Sigmoid colon (tissue), 7 donors: ENCODE results near the gene ZMIZ1. TPM values are rescaled to one million over a fixed set of nuclear protein-coding genes. Genes with fewer than 3 reads are reported as not detected.

ENCODE experiments used
- DNase-seq: peaks from one replicate; pipeline ENCODE4 v3.0.0-alpha.2; 2019
- H3K27ac ChIP-seq, 4 donors: fragments of 200-600 bp; sonication (generic); one replicate each; pipeline ENCODE4 v1.5.1; 2016 to 2019; ENCODE audit warnings: mild to moderate bottlenecking in 1 of 4
- H3K27me3 ChIP-seq, 3 donors: fragments of 200-600 bp; sonication (generic); one replicate each; pipeline ENCODE4 v1.5.1; 2019; ENCODE audit warnings: mild to moderate bottlenecking in 1 of 3
- H3K36me3 ChIP-seq, 4 donors: fragments of 200-600 bp; sonication (generic); one replicate each; pipeline ENCODE4 v1.5.1; 2016 to 2019
- H3K4me1 ChIP-seq, 4 donors: fragments of 200-600 bp; sonication (generic); one replicate each; pipeline ENCODE4 v1.5.1; 2017 to 2019
- H3K4me3 ChIP-seq, 4 donors: fragments of 200-600 bp; sonication (generic); one replicate each; pipeline ENCODE4 v1.5.1; 2017 to 2019; ENCODE audit warnings: mild to moderate bottlenecking in 2 of 4, moderate library complexity in 1 of 4
- H3K9me3 ChIP-seq, 4 donors: fragments of 200-600 bp in 3 of 4; sonication (generic) in 3 of 4; one replicate each; pipeline versions ENCODE4 v1.5.1 to v1.6.1; 2013 to 2019
- EP300 ChIP-seq, 4 donors: sonication (generic); formaldehyde crosslinking; IDR thresholded peaks; one replicate each; pipeline ENCODE4 v1.6.1; 2017; ENCODE audit warnings: antibody characterized with exemption in 4 of 4
- POLR2A ChIP-seq, 2 donors: fragments of 450-650 bp; IDR thresholded peaks; one replicate each; pipeline ENCODE4 v1.6.1; 2016; ENCODE audit warnings: antibody characterized with exemption in 2 of 2, mild to moderate bottlenecking in 2 of 2, moderate library complexity in 2 of 2
- POLR2AphosphoS5 ChIP-seq, 4 donors: sonication (generic); formaldehyde crosslinking; IDR thresholded peaks; one replicate each; pipeline ENCODE4 v1.6.1; 2017; ENCODE audit warnings: antibody characterized with exemption in 4 of 4
- WGBS, 2 donors: extraction: QIAGEN DNeasy Blood & Tissue Kit; methylation state at CpG; one replicate each; pipeline ENCODE4 v1.1.7; 2013; 5-methylcytosine and 5-hydroxymethylcytosine counted together
- intact Hi-C: fragments of 100-400 bp; cut with DNase I; formaldehyde crosslinking; loops from one replicate; pipeline ENCODE4 v1.15.1; 2023
- polyA plus RNA-seq, 3 donors: library from polyadenylated mRNA; stranded (reverse); fragments of 200-250 nt; gene quantifications; one replicate each; pipeline ENCODE4 v1.2.3, GENCODE V29; 2013
- total RNA-seq, 4 donors: library from RNA; depleted of rRNA; stranded (reverse); fragments of >200 nt; gene quantifications; one replicate each; pipeline ENCODE4 v1.1.0, GENCODE V29; 2016
- TF ChIP-seq, protein P1 (sequence below), 4 experiments: fragments of 450-650 bp in 3 of 4; fragments of 200-600 bp in 1 of 4; IDR thresholded peaks; one replicate each; pipeline ENCODE4 v1.5.1; 2016 to 2019; ENCODE audit warnings: antibody characterized with exemption in 4 of 4, mild to moderate bottlenecking in 3 of 4, moderate library complexity in 2 of 4
- donor health status: healthy with polysubstance abuse.
- donor health status: Bipolar disorder and iron deficiency.
- donor health status: healthy.

Gene ZMIZ1
- total and polyA plus RNA-seq, 7 donors, result 17.4 to 49.3 (median 31.5) TPM

DNA sequence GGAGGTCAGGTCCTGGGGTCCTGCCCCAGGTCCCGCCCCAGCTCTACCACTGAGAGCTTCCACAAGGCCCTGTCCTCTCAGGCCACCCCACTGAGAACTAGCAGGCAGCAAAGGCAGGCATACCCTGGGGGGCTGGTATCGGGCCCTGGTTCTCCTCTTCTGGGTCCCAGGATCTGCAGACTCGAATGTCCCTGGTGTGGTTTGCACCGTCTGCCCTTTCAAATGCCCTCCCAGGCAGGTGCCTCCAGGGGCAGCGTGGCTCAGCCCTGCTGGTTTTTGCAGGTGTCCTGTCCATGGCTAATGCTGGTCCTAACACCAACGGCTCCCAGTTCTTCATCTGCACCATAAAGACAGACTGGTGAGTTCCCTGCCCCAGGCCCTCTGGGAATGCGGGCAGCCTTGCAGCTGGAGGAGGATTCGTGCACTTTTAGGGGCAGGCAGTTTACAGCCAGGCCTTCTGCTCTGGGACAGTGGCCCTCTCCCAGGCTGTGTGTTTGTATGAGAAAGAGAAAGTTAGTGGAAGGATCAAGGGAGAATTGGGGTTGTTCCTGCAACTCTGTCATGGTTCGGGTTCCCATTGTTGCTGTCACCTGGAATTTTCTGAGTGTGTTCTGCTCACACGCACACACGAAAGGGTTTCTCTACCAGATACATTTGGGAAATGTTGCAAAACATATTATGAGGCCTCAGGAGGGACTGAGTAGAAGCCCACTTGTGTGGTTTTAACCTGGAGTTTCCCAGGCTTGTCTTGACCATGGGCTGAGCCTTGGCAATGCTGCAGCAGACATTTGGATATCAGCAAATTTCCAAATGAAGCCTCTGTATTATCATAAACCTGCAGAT, 283.5 kb downstream of the ZMIZ1 start:
- Histone ChIP-seq H3K27ac (no peak overlapping the region), H3K4me1 (peaks cover 0 to 24% (median 22%) of the 10 kb centered on the region in 4 donors), H3K27me3 (no peaks in the 10 kb centered on the region), H3K9me3 (no peaks in the 10 kb centered on the region), H3K36me3 (peaks cover 39 to 68% (median 49%) of the 10 kb centered on the region in 4 donors), H3K4me3 (no peak overlapping the region)
- DNase-seq, result no peak
- TF ChIP-seq EP300 (IDR thresholded peaks at IDR 0.05) (no peak), POLR2A (IDR thresholded peaks at IDR 0.05) (no peak), POLR2AphosphoS5 (IDR thresholded peaks at IDR 0.05) (no peak)
- TF ChIP-seq, protein P1, sequence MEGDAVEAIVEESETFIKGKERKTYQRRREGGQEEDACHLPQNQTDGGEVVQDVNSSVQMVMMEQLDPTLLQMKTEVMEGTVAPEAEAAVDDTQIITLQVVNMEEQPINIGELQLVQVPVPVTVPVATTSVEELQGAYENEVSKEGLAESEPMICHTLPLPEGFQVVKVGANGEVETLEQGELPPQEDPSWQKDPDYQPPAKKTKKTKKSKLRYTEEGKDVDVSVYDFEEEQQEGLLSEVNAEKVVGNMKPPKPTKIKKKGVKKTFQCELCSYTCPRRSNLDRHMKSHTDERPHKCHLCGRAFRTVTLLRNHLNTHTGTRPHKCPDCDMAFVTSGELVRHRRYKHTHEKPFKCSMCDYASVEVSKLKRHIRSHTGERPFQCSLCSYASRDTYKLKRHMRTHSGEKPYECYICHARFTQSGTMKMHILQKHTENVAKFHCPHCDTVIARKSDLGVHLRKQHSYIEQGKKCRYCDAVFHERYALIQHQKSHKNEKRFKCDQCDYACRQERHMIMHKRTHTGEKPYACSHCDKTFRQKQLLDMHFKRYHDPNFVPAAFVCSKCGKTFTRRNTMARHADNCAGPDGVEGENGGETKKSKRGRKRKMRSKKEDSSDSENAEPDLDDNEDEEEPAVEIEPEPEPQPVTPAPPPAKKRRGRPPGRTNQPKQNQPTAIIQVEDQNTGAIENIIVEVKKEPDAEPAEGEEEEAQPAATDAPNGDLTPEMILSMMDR (IDR thresholded peaks at IDR 0.05), result no peak
- intact Hi-C loops, result no loop called here
- WGBS, 2 donors, result 95% methylated on average over 11 of the region's 11 CpGs

GRCh38 chr10:79353000-79353406, 284.2 kb downstream of the ZMIZ1 start:
- H3K27me3 ChIP-seq, result no peaks in the 10 kb centered on the region
- 86 to 90% methylated on average over 8 of the region's 8 CpGs for WGBS, 2 donors
- intact Hi-C loops, result no loop called here
- no peak for DNase-seq
- no peak overlapping the region for H3K27ac ChIP-seq
- no peaks in the 10 kb centered on the region for H3K9me3 ChIP-seq
- H3K4me3 ChIP-seq, result no peak overlapping the region
- TF ChIP-seq POLR2AphosphoS5 (IDR thresholded peaks at IDR 0.05) (no peak), EP300 (IDR thresholded peaks at IDR 0.05) (no peak), POLR2A (IDR thresholded peaks at IDR 0.05) (no peak)
- TF ChIP-seq, protein P1 (IDR thresholded peaks at IDR 0.05), result no peak
- peaks cover 0 to 19% (median 18%) of the 10 kb centered on the region in 4 donors for H3K4me1 ChIP-seq
- H3K36me3 ChIP-seq, result peaks cover 39 to 68% (median 49%) of the 10 kb centered on the region in 4 donors

DNA sequence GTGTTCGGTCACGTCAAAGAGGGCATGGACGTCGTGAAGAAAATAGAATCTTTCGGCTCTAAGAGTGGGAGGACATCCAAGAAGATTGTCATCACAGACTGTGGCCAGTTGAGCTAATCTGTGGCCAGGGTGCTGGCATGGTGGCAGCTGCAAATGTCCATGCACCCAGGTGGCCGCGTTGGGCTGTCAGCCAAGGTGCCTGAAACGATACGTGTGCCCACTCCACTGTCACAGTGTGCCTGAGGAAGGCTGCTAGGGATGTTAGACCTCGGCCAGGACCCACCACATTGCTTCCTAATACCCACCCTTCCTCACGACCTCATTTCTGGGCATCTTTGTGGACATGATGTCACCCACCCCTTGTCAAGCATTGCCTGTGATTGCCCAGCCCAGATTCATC, 285.0 kb downstream of the ZMIZ1 start:
- Histone ChIP-seq H3K4me3 (no peak overlapping the region), H3K27me3 (no peaks in the 10 kb centered on the region), H3K36me3 (peaks cover 39 to 68% (median 49%) of the 10 kb centered on the region in 4 donors), H3K9me3 (no peaks in the 10 kb centered on the region), H3K27ac (no peak overlapping the region), H3K4me1 (peaks cover 0 to 11% (median 11%) of the 10 kb centered on the region in 4 donors)
- DNase-seq, result no peak
- TF ChIP-seq EP300 (IDR thresholded peaks at IDR 0.05) (no peak), POLR2A (IDR thresholded peaks at IDR 0.05) (no peak)
- TF ChIP-seq, protein P1 (IDR thresholded peaks at IDR 0.05), result no peak
- 92 to 93% methylated on average over 11 of the region's 11 CpGs for WGBS, 2 donors
- intact Hi-C loops, result no loop called here

GRCh38 chr10:79354141-79354540, 285.4 kb downstream of the ZMIZ1 start:
- WGBS, 2 donors, result 35 to 67% methylated on average over 3 of the region's 3 CpGs
- no peak for DNase-seq
- H3K36me3 ChIP-seq, result peaks cover 39 to 66% (median 49%) of the 10 kb centered on the region in 4 donors

GRCh38 chr10:79354615-79355014, 285.8 kb downstream of the ZMIZ1 start:
- H3K27ac ChIP-seq, result no peak overlapping the region
- H3K36me3 ChIP-seq, result peaks cover 39 to 61% (median 48%) of the 10 kb centered on the region in 4 donors
- intact Hi-C loops, result no loop called here
- no peaks in the 10 kb centered on the region for H3K9me3 ChIP-seq
- peaks cover 0 to 2% (median 2%) of the 10 kb centered on the region in 4 donors for H3K4me1 ChIP-seq
- WGBS, 2 donors, result 88 to 94% methylated on average over 6 of the region's 6 CpGs
- no peaks in the 10 kb centered on the region for H3K27me3 ChIP-seq
- no peak for DNase-seq
- H3K4me3 ChIP-seq, result no peak overlapping the region
- TF ChIP-seq EP300 (IDR thresholded peaks at IDR 0.05) (no peak), POLR2AphosphoS5 (IDR thresholded peaks at IDR 0.05) (no peak), POLR2A (IDR thresholded peaks at IDR 0.05) (no peak)
- TF ChIP-seq, protein P1 (IDR thresholded peaks at IDR 0.05), result no peak

More at GRCh38 chr10:79354141-79354540, 285.4 kb downstream of the ZMIZ1 start:
- peaks cover 0 to 7% (median 6%) of the 10 kb centered on the region in 4 donors for H3K4me1 ChIP-seq
- no peak overlapping the region for H3K4me3 ChIP-seq
- intact Hi-C loops, result no loop called here
- TF ChIP-seq POLR2A (IDR thresholded peaks at IDR 0.05), result no peak
- no peak overlapping the region for H3K27ac ChIP-seq
- H3K27me3 ChIP-seq, result no peaks in the 10 kb centered on the region
- no peaks in the 10 kb centered on the region for H3K9me3 ChIP-seq
